GM10248 (cell line): ENCODE results near the gene MRPL37.
"Not testable (repeated sequence)": the region's sequence is repeated elsewhere in the genome, so short reads cannot be mapped to it uniquely, and the experiment has no call there.

Source experiments
- CTCF ChIA-PET: fragments of 300-600 bp; sonication (Branson Sonifier 250); formaldehyde crosslinking; extraction: SDS; loops from one replicate; lab custom pipeline; 2021; ENCODE audit warnings: antibody characterized with exemption; lab: Yijun Ruan, JAX
- POLR2A ChIA-PET: fragments of 350-650 bp; sonication (Branson Sonifier 250); formaldehyde crosslinking; extraction: SDS; loops from one replicate; lab custom pipeline; 2020; ENCODE audit warnings: antibody characterized with exemption; lab: Yijun Ruan, JAX
- DNase-seq: peaks from one replicate; pipeline ENCODE4 v3.0.0; 2012; ENCODE audit errors: extremely low spot score
- TF ChIP-seq, protein P1 (sequence below): IDR thresholded peaks from 2 replicates; pipeline ENCODE4 v1.5.1; 2012; ENCODE audit warnings: mild to moderate bottlenecking, low read depth; ENCODE audit errors: extremely low read depth, missing control alignments, control extremely low read depth

The MRPL37 gene

DNA sequence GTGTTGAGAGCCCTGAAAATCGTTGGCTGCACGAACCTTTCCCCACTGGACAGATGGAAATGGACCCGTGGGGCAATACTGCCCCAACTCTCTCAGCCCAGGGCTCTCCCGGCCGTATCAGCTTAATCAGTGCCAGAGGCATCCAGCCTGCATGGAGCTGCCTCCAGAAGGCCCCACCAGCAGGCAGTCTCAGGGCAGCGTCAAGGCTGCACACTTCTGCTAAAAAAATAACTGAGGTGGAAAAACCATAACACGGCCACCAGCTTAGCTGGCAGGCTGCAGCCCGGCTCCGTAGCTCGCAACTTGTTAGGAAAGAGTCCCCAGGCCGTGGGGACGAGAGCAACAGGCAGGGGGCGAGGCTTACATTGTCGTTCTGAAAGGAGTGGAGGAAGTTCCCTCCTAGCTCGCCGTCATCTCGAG lies 27.9 kb downstream of the MRPL37 start:
- no peak for DNase-seq
- ChIA-PET POLR2A (interaction anchor here (0.6 kb wide), 1 partner anchor 30 kb away, joined by 3 read pairs; no protein-coding TSS in a partner anchor), CTCF (no interaction called here)
- TF ChIP-seq, protein P1, sequence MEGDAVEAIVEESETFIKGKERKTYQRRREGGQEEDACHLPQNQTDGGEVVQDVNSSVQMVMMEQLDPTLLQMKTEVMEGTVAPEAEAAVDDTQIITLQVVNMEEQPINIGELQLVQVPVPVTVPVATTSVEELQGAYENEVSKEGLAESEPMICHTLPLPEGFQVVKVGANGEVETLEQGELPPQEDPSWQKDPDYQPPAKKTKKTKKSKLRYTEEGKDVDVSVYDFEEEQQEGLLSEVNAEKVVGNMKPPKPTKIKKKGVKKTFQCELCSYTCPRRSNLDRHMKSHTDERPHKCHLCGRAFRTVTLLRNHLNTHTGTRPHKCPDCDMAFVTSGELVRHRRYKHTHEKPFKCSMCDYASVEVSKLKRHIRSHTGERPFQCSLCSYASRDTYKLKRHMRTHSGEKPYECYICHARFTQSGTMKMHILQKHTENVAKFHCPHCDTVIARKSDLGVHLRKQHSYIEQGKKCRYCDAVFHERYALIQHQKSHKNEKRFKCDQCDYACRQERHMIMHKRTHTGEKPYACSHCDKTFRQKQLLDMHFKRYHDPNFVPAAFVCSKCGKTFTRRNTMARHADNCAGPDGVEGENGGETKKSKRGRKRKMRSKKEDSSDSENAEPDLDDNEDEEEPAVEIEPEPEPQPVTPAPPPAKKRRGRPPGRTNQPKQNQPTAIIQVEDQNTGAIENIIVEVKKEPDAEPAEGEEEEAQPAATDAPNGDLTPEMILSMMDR: no peak

DNA sequence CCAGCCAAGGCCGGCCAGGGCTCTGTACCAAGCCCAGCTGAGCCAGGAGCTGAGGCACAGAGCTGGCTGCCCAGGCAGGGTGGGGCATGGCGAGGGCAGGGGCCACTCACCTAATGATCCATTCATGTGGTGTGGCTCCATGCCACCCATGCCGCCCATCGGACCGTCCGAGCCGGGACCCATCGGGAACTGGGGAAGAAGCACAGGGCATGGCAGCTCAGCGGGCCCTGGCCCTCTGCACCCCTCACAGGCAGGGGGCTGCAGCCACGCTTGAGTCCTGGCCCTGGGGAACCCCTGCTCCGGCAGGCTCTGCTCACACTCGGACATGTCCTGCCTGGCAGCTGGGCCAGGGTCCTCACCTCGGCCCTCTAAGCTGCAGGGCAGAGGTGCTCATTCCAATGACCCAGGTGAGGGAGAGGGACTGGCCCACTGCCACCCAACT lies 28.7 kb downstream of the MRPL37 start:
- TF ChIP-seq, protein P1: no peak
- no peak for DNase-seq
- CTCF ChIA-PET: no interaction called here
- POLR2A ChIA-PET: interaction anchor here (0.6 kb wide), 1 partner anchor 31 kb away, joined by 3 read pairs; no protein-coding TSS in a partner anchor

DNA sequence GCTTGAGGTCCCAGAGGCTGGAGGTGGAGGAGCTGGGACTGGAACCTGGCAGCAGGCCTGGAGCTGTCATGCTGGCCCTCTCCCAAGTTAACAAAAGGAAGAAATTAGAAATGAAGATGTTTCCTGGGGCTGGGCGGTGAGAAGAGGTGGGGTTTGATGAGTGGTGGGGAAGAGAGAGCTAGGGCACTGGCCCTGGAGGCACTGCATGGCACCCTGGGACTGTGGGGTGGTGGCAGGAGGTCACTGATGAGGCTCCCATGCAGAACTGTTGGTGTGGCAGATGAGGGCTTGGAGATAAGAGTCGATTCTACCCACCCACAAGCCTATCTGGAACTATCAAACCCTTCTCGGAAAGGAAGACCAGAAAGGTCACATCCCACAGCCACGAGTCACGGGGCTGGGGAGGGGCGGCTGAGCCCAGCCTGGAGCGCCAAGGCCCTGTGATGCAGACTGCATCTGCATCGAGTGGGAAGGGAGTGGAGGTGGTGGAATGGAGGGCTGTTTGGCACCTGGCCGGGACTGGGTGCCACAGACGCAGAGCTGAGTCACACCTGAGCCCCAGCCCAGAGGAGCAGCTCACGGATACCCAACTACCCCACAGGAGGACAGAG lies 29.4 kb downstream of the MRPL37 start:
- ChIA-PET CTCF (interaction anchor here (1.0 to 1.2 kb wide), 2 partner anchors 14 to 25 kb away, joined by 3 read pairs; no protein-coding TSS in a partner anchor), POLR2A (interaction anchor here (0.5 kb wide), 1 partner anchor 178 kb away, joined by 7 read pairs; no protein-coding TSS in a partner anchor)
- DNase-seq: no peak
- TF ChIP-seq, protein P1: no peak

DNA sequence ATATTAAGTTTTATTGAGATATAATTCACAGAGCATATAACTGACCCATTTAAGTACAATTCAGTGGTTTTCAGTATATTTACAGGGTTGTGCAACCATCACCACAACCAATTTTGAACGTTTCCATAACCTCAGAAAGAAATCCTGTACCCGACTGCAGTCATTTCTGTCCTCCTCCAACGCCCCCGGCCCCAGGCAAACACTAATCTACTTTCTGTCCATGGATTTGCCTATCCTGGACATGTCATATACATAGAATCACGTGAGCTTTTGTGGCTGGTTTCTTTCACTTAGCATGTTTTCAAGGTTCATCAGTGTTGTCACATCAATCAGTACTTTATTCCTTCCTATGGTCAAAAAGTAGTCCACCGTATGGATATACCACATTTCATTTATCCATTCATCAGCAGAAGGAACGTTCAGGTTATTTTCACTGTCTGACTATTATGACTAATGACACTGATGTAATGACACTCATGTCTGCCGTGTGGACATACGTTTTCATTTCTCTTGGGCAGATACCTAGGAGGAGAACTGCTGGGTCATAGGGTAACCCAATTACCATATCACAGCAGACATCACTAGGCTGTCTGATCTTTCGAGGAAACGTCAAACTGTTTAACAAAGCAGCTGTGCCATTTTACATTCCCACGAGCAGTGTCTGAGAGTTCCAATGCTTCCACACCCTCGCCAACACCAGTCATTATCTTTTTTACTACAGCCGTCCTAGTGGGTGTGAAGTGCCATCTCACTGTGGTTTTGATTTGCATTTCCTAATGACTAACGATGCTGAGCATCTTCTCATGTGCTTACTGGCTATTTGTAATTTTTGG lies 30.8 kb downstream of the MRPL37 start:
- TF ChIP-seq, protein P1: no peak
- CTCF ChIA-PET: no interaction called here
- POLR2A ChIA-PET: no interaction called here
- DNase-seq: no peak

DNA sequence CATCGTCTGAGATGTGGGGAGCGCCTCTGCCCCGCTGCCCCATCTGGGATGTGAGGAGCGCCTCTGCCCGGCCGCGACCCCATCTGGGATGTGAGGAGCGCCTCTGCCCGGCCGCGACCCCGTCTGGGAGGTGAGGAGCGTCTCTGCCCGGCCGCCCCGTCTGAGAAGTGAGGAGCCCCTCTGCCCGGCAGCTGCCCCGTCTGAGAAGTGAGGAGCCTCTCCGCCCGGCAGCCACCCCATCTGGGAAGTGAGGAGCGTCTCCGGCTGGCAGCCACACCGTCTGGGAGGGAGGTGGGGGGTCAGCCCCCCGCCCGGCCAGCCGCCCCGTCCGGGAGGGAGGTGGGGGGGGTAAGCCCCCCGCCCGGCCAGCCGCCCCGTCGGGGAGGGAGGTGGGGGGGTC lies 33.2 kb downstream of the MRPL37 start:
- CTCF ChIA-PET, POLR2A ChIA-PET: not testable (repeated sequence)

DNA sequence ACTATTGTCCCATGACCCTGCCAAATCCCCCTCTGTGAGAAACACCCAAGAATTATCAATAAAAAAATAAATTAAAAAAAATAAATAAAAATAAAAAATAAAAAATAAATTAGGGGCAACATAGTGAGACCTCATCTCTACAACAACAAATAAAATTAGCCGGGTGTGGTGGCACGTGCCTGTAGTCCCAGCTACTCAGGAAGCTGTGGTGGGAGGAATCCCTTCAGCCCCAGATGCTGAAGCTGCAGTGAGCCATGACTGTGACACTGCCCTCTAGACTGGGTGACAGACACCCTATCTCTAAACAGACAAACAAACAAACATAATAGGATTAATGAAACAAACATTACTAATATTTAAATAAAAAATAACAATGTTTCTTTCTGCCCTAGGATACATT lies 34.3 kb downstream of the MRPL37 start:
- no peak for DNase-seq
- ChIA-PET CTCF (no interaction called here), POLR2A (no interaction called here)
- TF ChIP-seq, protein P1: no peak

More for the DNA sequence above, 33.2 kb downstream of the MRPL37 start:
- not testable (repeated sequence) for DNase-seq
